K562 (cell line): ENCODE results near the gene ACTA2. TPM values are rescaled to one million over a fixed set of nuclear protein-coding genes. Genes with fewer than 3 reads are reported as not detected.

Experiments used
- ATAC-seq: fragments of 200-7000 bp; cut with Tn5 transposase; 3 replicates; pipeline ENCODE4 v1.9.1; 2020; ENCODE audit warnings: moderate library complexity
- BruUV-seq: library from RNA; stranded (reverse); fragments of 400-500 nt; replicated peaks from 2 replicates; lab custom pipeline; 2021; lab: Mats Ljungman, UMichigan
- CTCF ChIA-PET: fragments of 300-600 bp; formaldehyde crosslinking; extraction: SDS; loops from one replicate; lab custom pipeline; 2021; ENCODE audit warnings: low intra/inter-chr PET ratio; lab: Yijun Ruan, JAX
- POLR2A ChIA-PET: fragments of 300-600, 350-650 bp; sonication (Branson Sonifier 250); formaldehyde crosslinking; extraction: SDS; loops from one replicate; lab custom pipeline; 2021; ENCODE audit warnings: antibody characterized with exemption, inconsistent platforms; lab: Yijun Ruan, JAX
- DNase-seq, 4 experiments: peaks; one replicate each; pipeline versions ENCODE4 v3.0.0 to v3.0.0-alpha.2; 2011 to 2018; ENCODE audit warnings: low spot score in 3 of 4, mixed read lengths in 3 of 4; ENCODE audit errors: extremely low read depth in 1 of 4
- FAIRE-seq: peaks from 2 replicates; lab custom pipeline; 2011; peaks lifted over from hg19 to GRCh38; lab: Jason Lieb, UNC
- H2AFZ ChIP-seq: 2 replicates; pipeline ENCODE4 v1.6.0; 2011; ENCODE audit warnings: low read depth, low read length, control low read depth, inconsistent platforms
- H3K27ac ChIP-seq: fragments of 200-600 bp; 3 replicates; pipeline ENCODE4 v1.8.0; 2011; ENCODE audit warnings: low read depth, mild to moderate bottlenecking, control low read depth, inconsistent platforms, low read length, moderate library complexity, mixed read lengths; ENCODE audit errors: extremely low read depth
- H3K27me3 ChIP-seq, 2 experiments: fragments of 300-600 bp in 1 of 2; 2 replicates in 1 of 2; 3 replicates in 1 of 2; pipeline versions ENCODE4 v1.6.0 to v1.8.0; 2011; ENCODE audit warnings: inconsistent platforms in 2 of 2, low read length in 2 of 2, mild to moderate bottlenecking in 1 of 2, mixed read lengths in 1 of 2, moderate library complexity in 1 of 2; ENCODE audit not compliant: control insufficient read depth in 2 of 2, insufficient read depth in 2 of 2
- H3K36me3 ChIP-seq: fragments of 300-600 bp; 3 replicates; pipeline ENCODE4 v1.8.0; 2011; ENCODE audit warnings: mild to moderate bottlenecking, low read length, inconsistent platforms; ENCODE audit not compliant: control insufficient read depth, insufficient read depth
- H3K4me1 ChIP-seq, 2 experiments: fragments of 200-600 bp in 1 of 2; replicated peaks in 1 of 2; 2 replicates in 1 of 2; 3 replicates in 1 of 2; pipeline versions ENCODE4 v1.5.1 to v1.8.0; 2011; ENCODE audit warnings: inconsistent platforms in 2 of 2, low read length in 2 of 2, mild to moderate bottlenecking in 1 of 2, mixed read lengths in 1 of 2, moderate library complexity in 1 of 2; ENCODE audit not compliant: control insufficient read depth in 2 of 2, insufficient read depth in 2 of 2
- H3K4me2 ChIP-seq: 2 replicates; pipeline ENCODE4 v1.6.1; 2011; ENCODE audit warnings: low read length, control low read depth, inconsistent platforms, mixed read lengths; ENCODE audit not compliant: insufficient read depth
- H3K4me3 ChIP-seq: fragments of 200-600 bp; sonication (generic), shearing (Covaris generic); 2 replicates; pipeline ENCODE4 v1.5.1; 2016; ENCODE audit warnings: control low read depth, inconsistent platforms
- H3K79me2 ChIP-seq: fragments of 200-600 bp; 3 replicates; pipeline ENCODE4 v1.8.0; 2011; ENCODE audit warnings: low read length, inconsistent platforms; ENCODE audit not compliant: control insufficient read depth, insufficient read depth
- H3K9ac ChIP-seq, 2 experiments: 2 replicates each; pipeline versions ENCODE4 v1.6.0 to v1.6.1; 2011; ENCODE audit warnings: low read depth in 2 of 2, low read length in 2 of 2, control low read depth in 1 of 2, inconsistent platforms in 1 of 2, mild to moderate bottlenecking in 1 of 2, mixed read lengths in 1 of 2; ENCODE audit not compliant: insufficient read depth in 1 of 2
- H3K9me1 ChIP-seq: one replicate; pipeline ENCODE4 v1.6.0; 2011; ENCODE audit warnings: inconsistent platforms, mild to moderate bottlenecking, low read length, moderate library complexity; ENCODE audit not compliant: control insufficient read depth, insufficient read depth
- H3K9me3 ChIP-seq: replicated peaks from 2 replicates; pipeline ENCODE4 v1.5.1; 2011; ENCODE audit warnings: low read depth, low read length, inconsistent platforms; ENCODE audit not compliant: control insufficient read depth, insufficient read depth
- H4K20me1 ChIP-seq: replicated peaks from 2 replicates; pipeline ENCODE4 v1.6.1; 2011; ENCODE audit warnings: low read length, inconsistent platforms, mixed read lengths; ENCODE audit not compliant: control insufficient read depth, insufficient read depth
- IFI16 ChIP-seq: fragments of 250-450 bp; sonication (Bioruptor Pico); IDR thresholded peaks from 2 replicates; pipeline ENCODE4 v2.1.2; 2022; ENCODE audit warnings: mild to moderate bottlenecking, inconsistent platforms
- ILF3 ChIP-seq: fragments of 450-650 bp; IDR thresholded peaks from 2 replicates; pipeline ENCODE4 v1.6.1; 2018; ENCODE audit warnings: antibody characterized with exemption, mild to moderate bottlenecking, moderate library complexity, borderline replicate concordance
- MECOM ChIP-seq: fragments of 250-450 bp; sonication (Bioruptor Pico); IDR thresholded peaks from 2 replicates; pipeline ENCODE4 v1.8.0; 2022; ENCODE audit warnings: inconsistent platforms
- TAL1 ChIP-seq: fragments of 450-650 bp; IDR thresholded peaks from 2 replicates; pipeline ENCODE4 v1.6.1; 2016; ENCODE audit warnings: mild to moderate bottlenecking
- THAP12 ChIP-seq: fragments of 250-450 bp; sonication (Bioruptor Pico); IDR thresholded peaks from 2 replicates; pipeline ENCODE4 v1.9.0; 2021; ENCODE audit warnings: mild to moderate bottlenecking, inconsistent platforms
- THRB ChIP-seq: fragments of 450-650 bp; formaldehyde crosslinking; conservative IDR thresholded peaks from 2 replicates; pipeline ENCODE4 v1.4.0; 2022; ENCODE audit warnings: mild to moderate bottlenecking, missing genetic modification characterization
- ZNF165 ChIP-seq: fragments of 250-450 bp; sonication (Bioruptor Pico); IDR thresholded peaks from 2 replicates; pipeline ENCODE4 v1.4.0; 2020; ENCODE audit warnings: borderline replicate concordance
- WGBS: fragments of 100-300 bp; shearing (Covaris generic); methylation state at CpG from one replicate; pipeline ENCODE4 v1.1.6; 2016; ENCODE audit warnings: low coverage, mixed read lengths; ENCODE audit not compliant: insufficient coverage; ENCODE audit errors: missing lambda C conversion rate; 5-methylcytosine and 5-hydroxymethylcytosine counted together
- in situ Hi-C: fragments of 300-500 bp; cut with MboI; formaldehyde crosslinking; loops from 4 replicates; pipeline ENCODE4 v1.15.0; 2018; ENCODE audit warnings: inconsistent platforms, mixed read lengths
- intact Hi-C: fragments of 100-400 bp; cut with micrococcal nuclease; formaldehyde crosslinking; loops from 2 replicates; pipeline ENCODE4 v1.14.2; 2022
- polyA plus RNA-seq, 8 experiments: library from polyadenylated mRNA; depleted of rRNA in 4 of 8; stranded (reverse) in 5 of 8; unstranded in 3 of 8; fragments of >200 nt; fragmentation: Nextera tagmentation in 2 of 8; fragmentation: Illumina TruSeq in 1 of 8; extraction: Ambion mirVana in 2 of 8; extraction: Trizol in 1 of 8; gene quantifications; 2 replicates each; pipeline versions ENCODE4 v1.2.1 to v1.2.3, GENCODE V29; 2011 to 2014; ENCODE audit warnings: inconsistent platforms in 1 of 8, missing spikeins in 1 of 8
- total RNA-seq, 7 experiments: library from RNA; depleted of rRNA in 6 of 7; stranded (reverse); fragments of >200 nt in 6 of 7; fragmentation: Illumina TruSeq in 2 of 7; extraction: Trizol in 2 of 7; gene quantifications; 2 replicates each; pipeline versions ENCODE4 v1.2.1 to v1.2.3, GENCODE V29; 2011 to 2021; ENCODE audit warnings: low replicate concordance in 1 of 7

ACTA2 gene
- total and polyA plus RNA-seq, 9 of the 15 experiments (the other 6 are each of a cell fraction or from before 2014, with no cell fraction given): 0.15 to 1.0 (median 0.38) TPM; not detected in 3

GRCh38 chr10:88994019-88994418, 41.4 kb upstream of the ACTA2 start:
- Histone ChIP-seq H3K4me3 (no peak overlapping the region), H3K27ac (no peak overlapping the region), H3K36me3 (no peaks in the 10 kb centered on the region), H3K79me2 (no peaks in the 10 kb centered on the region), H3K4me2 (no peak overlapping the region), H4K20me1 (no peaks in the 10 kb centered on the region), H3K4me1 (peaks cover 0 to 11% of the 10 kb centered on the region in 2 experiments; a peak in 2 of 5 replicates), H3K9ac (no peak overlapping the region), H3K9me3 (no peaks in the 10 kb centered on the region), H2AFZ (no peak overlapping the region), H3K27me3 (peaks cover 0 to 9% of the 10 kb centered on the region in 2 experiments; a peak in 1 of 5 replicates), H3K9me1 (no peaks in the 10 kb centered on the region)
- POLR2A ChIA-PET: no interaction called here
- intact Hi-C loops: no loop called here
- DNase-seq: no peak
- in situ Hi-C loops: no loop called here
- WGBS: 7% methylated on average over 1 of the region's 1 CpG
- BruUV-seq: no TSS peak
- TF ChIP-seq THRB (CRISPR knock-in tag): no peak
- ATAC-seq: no peak
- CTCF ChIA-PET: no interaction called here
- FAIRE-seq: no peak

GRCh38 chr10:88992921-88993524, 40.5 kb upstream of the ACTA2 start:
- no TSS peak for BruUV-seq
- TF ChIP-seq IFI16 (CRISPR knock-in tag): no peak
- TF ChIP-seq ZNF165 (CRISPR knock-in tag): no peak
- TF ChIP-seq MECOM (CRISPR knock-in tag): no peak
- TF ChIP-seq THAP12: no peak
- no peak for TF ChIP-seq TAL1
- no peak for TF ChIP-seq ILF3
- TF ChIP-seq, all 486 proteins: peak for 0
- Histone ChIP-seq H3K27ac (no peak overlapping the region), H2AFZ (no peak overlapping the region), H3K4me3 (no peak overlapping the region), H3K27me3 (peaks cover 0 to 9% of the 10 kb centered on the region in 2 experiments; a peak in 1 of 5 replicates), H3K9me3 (no peaks in the 10 kb centered on the region), H3K36me3 (no peaks in the 10 kb centered on the region), H4K20me1 (no peaks in the 10 kb centered on the region), H3K79me2 (no peaks in the 10 kb centered on the region), H3K9ac (no peak overlapping the region), H3K4me1 (peaks cover 0 to 11% of the 10 kb centered on the region in 2 experiments; a peak in 2 of 5 replicates), H3K9me1 (no peaks in the 10 kb centered on the region), H3K4me2 (no peak overlapping the region)
- WGBS: 0% methylated on average over 3 of the region's 3 CpGs
- FAIRE-seq (no peak), ATAC-seq (no peak), DNase-seq (no peak)
- in situ Hi-C loops: no loop called here
- ChIA-PET CTCF (no interaction called here), POLR2A (interaction anchor here (1.1 kb wide), 1 partner anchor 17 kb away, joined by 4 read pairs; no protein-coding TSS in a partner anchor)
- intact Hi-C loops: no loop called here
